GM23338 (cell line): Measurements from ENCODE around the gene INPP4A. TPM values are rescaled to one million over a fixed set of nuclear protein-coding genes. Genes with fewer than 3 reads are reported as not detected.

Source experiments
- ATAC-seq: fragments of 200-7000 bp; cut with Tn5 transposase; 3 replicates; pipeline ENCODE4 v1.9.1; 2020
- DNase-seq: peaks from one replicate; pipeline ENCODE4 v3.0.0-alpha.2; 2015; ENCODE audit warnings: low spot score
- H2AFZ ChIP-seq: fragments of 200-600 bp; sonication (generic); 2 replicates; pipeline ENCODE4 v1.8.0; 2016; ENCODE audit warnings: antibody characterized with exemption, mild to moderate bottlenecking, moderate library complexity
- H3F3A ChIP-seq: fragments of 200-600 bp; sonication (generic); replicated peaks from 2 replicates; pipeline ENCODE4 v1.8.0; 2017; ENCODE audit warnings: antibody characterized with exemption, mixed run types, low read depth
- H3K27ac ChIP-seq: fragments of 200-600 bp; sonication (generic); 2 replicates; pipeline ENCODE4 v1.6.1; 2016; ENCODE audit warnings: low read depth
- H3K27me3 ChIP-seq: fragments of 200-600 bp; sonication (generic); 2 replicates; pipeline ENCODE4 v1.8.0; 2016; ENCODE audit warnings: mild to moderate bottlenecking, mixed run types, moderate library complexity; ENCODE audit not compliant: insufficient read depth
- H3K36me3 ChIP-seq: fragments of 200-600 bp; sonication (generic); 2 replicates; pipeline ENCODE4 v1.8.0; 2016; ENCODE audit warnings: mild to moderate bottlenecking; ENCODE audit not compliant: insufficient read depth
- H3K4me1 ChIP-seq: fragments of 200-600 bp; sonication (generic); 2 replicates; pipeline ENCODE4 v1.8.0; 2016; ENCODE audit warnings: mild to moderate bottlenecking, moderate library complexity; ENCODE audit not compliant: insufficient read depth
- H3K4me2 ChIP-seq: fragments of 200-600 bp; sonication (generic); 2 replicates; pipeline ENCODE4 v1.7.1; 2017; ENCODE audit warnings: mixed run types
- H3K4me3 ChIP-seq: fragments of 200-600 bp; sonication (generic); 2 replicates; pipeline ENCODE4 v1.6.1; 2016; ENCODE audit warnings: mixed run types
- H3K79me2 ChIP-seq: fragments of 200-600 bp; sonication (generic); replicated peaks from 2 replicates; pipeline ENCODE4 v1.8.0; 2017; ENCODE audit warnings: mild to moderate bottlenecking; ENCODE audit not compliant: insufficient read depth
- H3K9me2 ChIP-seq: fragments of 200-600 bp; sonication (generic); 2 replicates; pipeline ENCODE4 v1.8.0; 2017; ENCODE audit not compliant: insufficient read depth
- H4K20me1 ChIP-seq: fragments of 200-600 bp; sonication (generic); replicated peaks from 2 replicates; pipeline ENCODE4 v1.8.0; 2017; ENCODE audit warnings: mild to moderate bottlenecking; ENCODE audit not compliant: insufficient read depth
- H3K27ac Mint-ChIP-seq: 2 replicates; pipeline ENCODE4 v1.8.0; 2020; ENCODE audit warnings: inconsistent platforms, mild to moderate bottlenecking, moderate library complexity, mixed read lengths
- H3K27me3 Mint-ChIP-seq: 3 replicates; pipeline ENCODE4 v1.8.0; 2022; ENCODE audit warnings: low read depth, mild to moderate bottlenecking, moderate library complexity, mixed read lengths, inconsistent platforms; ENCODE audit not compliant: insufficient read depth, poor library complexity
- H3K36me3 Mint-ChIP-seq: 3 replicates; pipeline ENCODE4 v1.8.0; 2021; ENCODE audit warnings: low read depth, mild to moderate bottlenecking, inconsistent platforms, moderate library complexity, mixed read lengths
- H3K4me1 Mint-ChIP-seq: 3 replicates; pipeline ENCODE4 v1.8.0; 2020; ENCODE audit warnings: mild to moderate bottlenecking, inconsistent platforms, mixed read lengths
- H3K4me3 Mint-ChIP-seq: 3 replicates; pipeline ENCODE4 v1.8.0; 2021; ENCODE audit warnings: moderate library complexity, mild to moderate bottlenecking, inconsistent platforms, mixed read lengths
- H3K9me3 Mint-ChIP-seq: 3 replicates; pipeline ENCODE4 v1.8.0; 2020; ENCODE audit warnings: moderate library complexity, mild to moderate bottlenecking, inconsistent platforms, mixed read lengths
- CREB1 ChIP-seq: fragments of 250-450 bp; sonication (Bioruptor Pico); IDR thresholded peaks from 2 replicates; pipeline ENCODE4 v1.5.0; 2020; ENCODE audit warnings: low read depth, mild to moderate bottlenecking, moderate library complexity
- ETS1 ChIP-seq: IDR thresholded peaks from 2 replicates; pipeline ENCODE4 v1.6.1; 2016; ENCODE audit warnings: antibody characterized with exemption
- EZH2phosphoT487 ChIP-seq: fragments of 200-600 bp; sonication (generic); IDR thresholded peaks from one replicate; pipeline ENCODE4 v1.8.1; 2018; ENCODE audit warnings: antibody characterized with exemption; ENCODE audit not compliant: unreplicated experiment
- NANOG ChIP-seq: IDR thresholded peaks from 2 replicates; pipeline ENCODE4 v1.6.1; 2016; ENCODE audit warnings: antibody characterized with exemption, borderline replicate concordance
- POLR2AphosphoS5 ChIP-seq: IDR thresholded peaks from 2 replicates; pipeline ENCODE4 v1.6.1; 2016; ENCODE audit warnings: antibody characterized with exemption, low read depth
- REST ChIP-seq: IDR thresholded peaks from one replicate; pipeline ENCODE4 v1.6.1; 2018; ENCODE audit warnings: antibody characterized with exemption; ENCODE audit not compliant: unreplicated experiment
- STAT1 ChIP-seq: IDR thresholded peaks from one replicate; pipeline ENCODE4 v1.6.1; 2016; ENCODE audit warnings: antibody characterized with exemption; ENCODE audit not compliant: unreplicated experiment
- ZNF331 ChIP-seq: fragments of 250-450 bp; sonication (Bioruptor Pico); IDR thresholded peaks from 2 replicates; pipeline ENCODE4 v1.5.0; 2020; ENCODE audit warnings: low read depth, mild to moderate bottlenecking, moderate library complexity
- polyA plus RNA-seq: library from polyadenylated mRNA; unstranded; fragments of >200 nt; fragmentation: Nextera tagmentation; extraction: Ambion mirVana; gene quantifications from 2 replicates; pipeline ENCODE4 v1.2.1, GENCODE V29; 2016
- total RNA-seq: library from RNA; depleted of rRNA; stranded (reverse); fragments of >200 nt; shearing (Covaris generic); gene quantifications from 2 replicates; pipeline ENCODE4 v1.2.3, GENCODE V29; 2014
- TF ChIP-seq, protein P1 (sequence below): fragments of 250-450 bp; sonication (Bioruptor Pico); IDR thresholded peaks from 2 replicates; pipeline ENCODE4 v1.5.0; 2020; ENCODE audit warnings: mild to moderate bottlenecking, moderate library complexity
- TF ChIP-seq, protein P2 (sequence below), 2 experiments: fragments of 200-600 bp in 1 of 2; sonication (generic) in 1 of 2; conservative IDR thresholded peaks; 2 replicates each; pipeline versions ENCODE4 v1.5.1 to v1.6.1; 2016 to 2017; ENCODE audit warnings: antibody characterized with exemption in 2 of 2, low read depth in 2 of 2, mild to moderate bottlenecking in 2 of 2, moderate library complexity in 1 of 2

Gene INPP4A
- total and polyA plus RNA-seq, 2 experiments from 2014 or later, result 8.5 to 36.9 TPM

- Histone ChIP-seq H3K9me2 (no peaks in the 10 kb centered on the region), H4K20me1 (peaks cover 7% of the 10 kb centered on the region; the same call in 1 of the 2 replicates), H3K27ac (no peak overlapping the region), H3K4me2 (no peak overlapping the region), H3K36me3 (peaks cover 16% of the 10 kb centered on the region; the same call in 1 of the 2 replicates), H3K79me2 (peaks cover 19% of the 10 kb centered on the region), H3K27me3 (no peaks in the 10 kb centered on the region), H3F3A (no peaks in the 10 kb centered on the region), H3K4me1 (peaks cover 7% of the 10 kb centered on the region), H3K4me3 (no peak overlapping the region), H2AFZ (no peak overlapping the region)
- H3K36me3 Mint-ChIP-seq, result peaks cover 56% of the 10 kb centered on the region
- TF ChIP-seq REST, result no peak
- TF ChIP-seq ZNF331 (CRISPR knock-in tag), result no peak
- no peak for TF ChIP-seq ETS1
- no peak for TF ChIP-seq STAT1
- TF ChIP-seq, protein P1, sequence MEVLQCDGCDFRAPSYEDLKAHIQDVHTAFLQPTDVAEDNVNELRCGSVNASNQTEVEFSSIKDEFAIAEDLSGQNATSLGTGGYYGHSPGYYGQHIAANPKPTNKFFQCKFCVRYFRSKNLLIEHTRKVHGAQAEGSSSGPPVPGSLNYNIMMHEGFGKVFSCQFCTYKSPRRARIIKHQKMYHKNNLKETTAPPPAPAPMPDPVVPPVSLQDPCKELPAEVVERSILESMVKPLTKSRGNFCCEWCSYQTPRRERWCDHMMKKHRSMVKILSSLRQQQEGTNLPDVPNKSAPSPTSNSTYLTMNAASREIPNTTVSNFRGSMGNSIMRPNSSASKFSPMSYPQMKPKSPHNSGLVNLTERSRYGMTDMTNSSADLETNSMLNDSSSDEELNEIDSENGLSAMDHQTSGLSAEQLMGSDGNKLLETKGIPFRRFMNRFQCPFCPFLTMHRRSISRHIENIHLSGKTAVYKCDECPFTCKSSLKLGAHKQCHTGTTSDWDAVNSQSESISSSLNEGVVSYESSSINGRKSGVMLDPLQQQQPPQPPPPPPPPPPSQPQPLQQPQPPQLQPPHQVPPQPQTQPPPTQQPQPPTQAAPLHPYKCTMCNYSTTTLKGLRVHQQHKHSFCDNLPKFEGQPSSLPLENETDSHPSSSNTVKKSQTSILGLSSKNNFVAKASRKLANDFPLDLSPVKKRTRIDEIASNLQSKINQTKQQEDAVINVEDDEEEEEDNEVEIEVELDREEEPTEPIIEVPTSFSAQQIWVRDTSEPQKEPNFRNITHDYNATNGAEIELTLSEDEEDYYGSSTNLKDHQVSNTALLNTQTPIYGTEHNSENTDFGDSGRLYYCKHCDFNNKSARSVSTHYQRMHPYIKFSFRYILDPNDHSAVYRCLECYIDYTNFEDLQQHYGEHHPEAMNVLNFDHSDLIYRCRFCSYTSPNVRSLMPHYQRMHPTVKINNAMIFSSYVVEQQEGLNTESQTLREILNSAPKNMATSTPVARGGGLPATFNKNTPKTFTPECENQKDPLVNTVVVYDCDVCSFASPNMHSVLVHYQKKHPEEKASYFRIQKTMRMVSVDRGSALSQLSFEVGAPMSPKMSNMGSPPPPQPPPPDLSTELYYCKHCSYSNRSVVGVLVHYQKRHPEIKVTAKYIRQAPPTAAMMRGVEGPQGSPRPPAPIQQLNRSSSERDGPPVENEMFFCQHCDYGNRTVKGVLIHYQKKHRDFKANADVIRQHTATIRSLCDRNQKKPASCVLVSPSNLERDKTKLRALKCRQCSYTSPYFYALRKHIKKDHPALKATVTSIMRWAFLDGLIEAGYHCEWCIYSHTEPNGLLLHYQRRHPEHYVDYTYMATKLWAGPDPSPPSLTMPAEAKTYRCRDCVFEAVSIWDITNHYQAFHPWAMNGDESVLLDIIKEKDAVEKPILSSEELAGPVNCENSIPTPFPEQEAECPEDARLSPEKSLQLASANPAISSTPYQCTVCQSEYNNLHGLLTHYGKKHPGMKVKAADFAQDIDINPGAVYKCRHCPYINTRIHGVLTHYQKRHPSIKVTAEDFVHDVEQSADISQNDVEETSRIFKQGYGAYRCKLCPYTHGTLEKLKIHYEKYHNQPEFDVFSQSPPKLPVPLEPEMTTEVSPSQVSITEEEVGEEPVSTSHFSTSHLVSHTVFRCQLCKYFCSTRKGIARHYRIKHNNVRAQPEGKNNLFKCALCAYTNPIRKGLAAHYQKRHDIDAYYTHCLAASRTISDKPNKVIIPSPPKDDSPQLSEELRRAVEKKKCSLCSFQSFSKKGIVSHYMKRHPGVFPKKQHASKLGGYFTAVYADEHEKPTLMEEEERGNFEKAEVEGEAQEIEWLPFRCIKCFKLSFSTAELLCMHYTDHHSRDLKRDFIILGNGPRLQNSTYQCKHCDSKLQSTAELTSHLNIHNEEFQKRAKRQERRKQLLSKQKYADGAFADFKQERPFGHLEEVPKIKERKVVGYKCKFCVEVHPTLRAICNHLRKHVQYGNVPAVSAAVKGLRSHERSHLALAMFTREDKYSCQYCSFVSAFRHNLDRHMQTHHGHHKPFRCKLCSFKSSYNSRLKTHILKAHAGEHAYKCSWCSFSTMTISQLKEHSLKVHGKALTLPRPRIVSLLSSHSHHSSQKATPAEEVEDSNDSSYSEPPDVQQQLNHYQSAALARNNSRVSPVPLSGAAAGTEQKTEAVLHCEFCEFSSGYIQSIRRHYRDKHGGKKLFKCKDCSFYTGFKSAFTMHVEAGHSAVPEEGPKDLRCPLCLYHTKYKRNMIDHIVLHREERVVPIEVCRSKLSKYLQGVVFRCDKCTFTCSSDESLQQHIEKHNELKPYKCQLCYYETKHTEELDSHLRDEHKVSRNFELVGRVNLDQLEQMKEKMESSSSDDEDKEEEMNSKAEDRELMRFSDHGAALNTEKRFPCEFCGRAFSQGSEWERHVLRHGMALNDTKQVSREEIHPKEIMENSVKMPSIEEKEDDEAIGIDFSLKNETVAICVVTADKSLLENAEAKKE (CRISPR knock-in tag), result no peak
- no peak for TF ChIP-seq EZH2phosphoT487
- TF ChIP-seq NANOG, result no peak
- TF ChIP-seq CREB1 (CRISPR knock-in tag), result no peak
- TF ChIP-seq POLR2AphosphoS5, result no peak
- TF ChIP-seq, protein P2, sequence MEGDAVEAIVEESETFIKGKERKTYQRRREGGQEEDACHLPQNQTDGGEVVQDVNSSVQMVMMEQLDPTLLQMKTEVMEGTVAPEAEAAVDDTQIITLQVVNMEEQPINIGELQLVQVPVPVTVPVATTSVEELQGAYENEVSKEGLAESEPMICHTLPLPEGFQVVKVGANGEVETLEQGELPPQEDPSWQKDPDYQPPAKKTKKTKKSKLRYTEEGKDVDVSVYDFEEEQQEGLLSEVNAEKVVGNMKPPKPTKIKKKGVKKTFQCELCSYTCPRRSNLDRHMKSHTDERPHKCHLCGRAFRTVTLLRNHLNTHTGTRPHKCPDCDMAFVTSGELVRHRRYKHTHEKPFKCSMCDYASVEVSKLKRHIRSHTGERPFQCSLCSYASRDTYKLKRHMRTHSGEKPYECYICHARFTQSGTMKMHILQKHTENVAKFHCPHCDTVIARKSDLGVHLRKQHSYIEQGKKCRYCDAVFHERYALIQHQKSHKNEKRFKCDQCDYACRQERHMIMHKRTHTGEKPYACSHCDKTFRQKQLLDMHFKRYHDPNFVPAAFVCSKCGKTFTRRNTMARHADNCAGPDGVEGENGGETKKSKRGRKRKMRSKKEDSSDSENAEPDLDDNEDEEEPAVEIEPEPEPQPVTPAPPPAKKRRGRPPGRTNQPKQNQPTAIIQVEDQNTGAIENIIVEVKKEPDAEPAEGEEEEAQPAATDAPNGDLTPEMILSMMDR (conservative IDR thresholded peaks at IDR 0.05; ENCODE audit: low read depth in 2 of 2), result no peak
- no peak for DNase-seq
- H3K4me1 Mint-ChIP-seq, result peaks cover 7% of the 10 kb centered on the region; the same call in 2 of the 3 replicates
- peaks cover 2% of the 10 kb centered on the region for H3K27me3 Mint-ChIP-seq
- no peak overlapping the region for H3K27ac Mint-ChIP-seq
- H3K9me3 Mint-ChIP-seq, result no peaks in the 10 kb centered on the region
- no peak for ATAC-seq
- H3K4me3 Mint-ChIP-seq, result no peak overlapping the region
These were observed 169.5 kb downstream of the INPP4A start for GRCh38 chr2:98614024-98614739.
